ENCODE results near the gene KIT.

The KIT gene

DNA sequence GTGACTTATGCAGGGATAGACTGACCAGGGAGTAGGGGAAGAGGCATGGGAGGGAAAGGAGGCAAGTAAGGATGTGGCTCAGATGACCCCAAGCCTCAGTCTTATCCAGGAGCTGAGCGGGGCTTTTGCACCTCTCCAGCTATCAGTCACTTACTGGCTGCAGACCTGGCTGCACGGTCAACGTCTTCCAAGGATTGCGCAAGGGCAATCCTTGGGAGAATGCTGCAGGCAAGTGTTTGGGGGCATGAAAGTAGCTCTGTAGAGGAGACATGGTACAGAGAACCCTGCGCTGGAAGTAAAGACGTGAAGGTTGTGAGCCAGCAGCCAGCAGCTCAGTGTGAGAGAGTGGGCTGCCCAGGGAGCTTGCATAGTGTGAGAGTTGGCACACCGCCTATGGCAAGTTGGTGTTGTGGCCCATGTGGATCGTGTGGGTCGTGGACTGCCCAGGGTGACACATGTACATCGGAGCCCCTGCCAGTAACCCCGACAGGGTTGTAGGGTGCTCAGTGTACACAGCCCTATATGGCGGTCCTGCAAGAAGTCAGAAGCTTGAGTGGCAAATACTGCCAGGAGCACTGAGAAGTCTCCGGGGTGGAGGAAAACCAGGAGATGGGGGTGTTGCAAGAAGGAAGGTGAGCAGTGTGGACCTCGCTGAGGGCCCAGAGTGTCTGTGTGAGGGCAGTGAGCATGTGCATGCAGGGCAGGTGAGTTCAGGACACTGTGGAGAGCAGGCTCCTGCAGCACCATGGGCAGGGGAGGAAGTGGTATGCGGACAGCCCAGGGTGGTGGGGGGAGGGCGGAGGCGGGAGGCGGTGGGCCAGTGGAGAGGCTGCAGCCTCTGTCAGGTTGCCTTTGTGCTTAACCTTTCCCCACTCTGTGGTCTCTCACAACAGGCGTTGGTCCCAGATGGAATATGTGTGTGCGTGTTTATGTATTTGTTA is 50.9 kb downstream of the KIT start:
- DNase-seq: no peak

DNA sequence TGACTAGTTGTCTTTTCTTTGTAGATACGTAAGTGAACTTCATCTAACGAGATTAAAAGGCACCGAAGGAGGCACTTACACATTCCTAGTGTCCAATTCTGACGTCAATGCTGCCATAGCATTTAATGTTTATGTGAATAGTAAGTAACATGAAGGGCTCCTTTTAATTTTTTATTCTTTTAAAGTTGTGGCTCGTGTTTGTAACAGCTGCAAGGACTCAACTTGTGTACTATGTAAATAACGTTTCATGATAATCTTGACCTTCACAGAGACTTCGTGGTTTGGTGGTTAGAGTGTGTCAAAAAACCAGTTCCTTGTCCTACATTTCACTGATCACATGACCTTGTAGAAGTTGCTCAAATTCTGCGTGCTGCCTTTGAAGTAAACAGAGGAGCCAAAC is 51.6 kb downstream of the KIT start:
- no peak for DNase-seq

- DNase-seq: no peak
Observed at GRCh38 chr4:54712206-54712605, 54.4 kb downstream of the KIT start.

DNA sequence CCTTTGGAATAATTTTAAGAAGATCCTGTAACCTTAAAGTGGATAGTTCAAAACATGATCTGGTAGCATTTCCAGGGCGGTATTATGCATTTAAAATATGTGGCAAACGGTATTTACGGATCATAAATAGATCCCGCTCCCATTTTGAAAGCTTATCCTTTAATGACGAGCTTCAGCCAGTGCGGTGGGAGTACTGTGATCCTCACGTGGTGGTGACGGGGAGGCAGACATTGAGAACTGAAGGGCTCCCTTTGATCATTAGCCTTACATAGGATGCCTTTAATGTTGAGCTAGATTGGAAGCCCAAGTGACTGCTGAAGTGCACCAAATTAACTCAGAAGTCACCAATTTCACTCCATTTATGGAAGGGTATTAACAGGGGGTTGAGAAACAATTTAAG is 56.9 kb downstream of the KIT start:
- DNase-seq: no peak

- DNase-seq: no peak
Observed at GRCh38 chr4:54716478-54717065, 58.8 kb downstream of the KIT start.

DNA sequence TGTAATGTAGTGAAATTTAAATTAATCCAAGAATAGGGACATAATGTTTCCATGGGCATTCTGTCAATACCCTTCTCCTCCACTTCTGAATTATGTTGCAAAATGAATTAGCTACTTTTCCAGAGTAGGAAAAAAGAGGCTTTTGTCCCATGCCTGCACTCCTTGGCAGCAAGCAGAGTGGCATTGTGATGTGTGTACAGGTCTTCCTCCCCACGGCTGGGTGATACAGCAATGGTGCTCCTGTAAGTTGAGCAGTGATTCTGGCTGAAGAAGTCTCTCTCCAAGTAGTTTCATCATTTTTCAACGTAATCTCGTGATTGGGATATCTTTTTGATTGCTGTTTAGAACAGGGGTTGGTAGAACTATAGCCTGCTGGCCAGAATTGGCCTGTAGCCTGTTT is 59.9 kb downstream of the KIT start:
- DNase-seq: no peak

DNA sequence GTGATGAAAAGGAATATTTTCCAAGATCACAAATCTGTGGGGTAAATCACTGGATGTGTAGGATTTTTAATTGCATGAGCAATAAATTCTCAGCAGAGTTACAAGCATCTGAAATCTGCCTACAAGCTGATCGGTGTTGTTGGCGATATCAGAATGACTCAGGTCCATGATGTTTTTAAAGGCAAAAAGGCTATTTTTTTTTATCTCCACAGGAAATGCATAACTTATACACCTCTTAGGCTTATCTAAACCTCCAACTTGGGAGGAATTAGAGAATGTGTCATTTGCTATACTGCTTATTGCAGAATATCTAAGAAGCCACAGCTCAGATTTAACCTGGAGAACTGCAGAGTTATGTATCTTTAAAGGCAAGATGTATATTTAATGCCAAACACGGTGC is 61.6 kb downstream of the KIT start:
- no peak for DNase-seq

DNA sequence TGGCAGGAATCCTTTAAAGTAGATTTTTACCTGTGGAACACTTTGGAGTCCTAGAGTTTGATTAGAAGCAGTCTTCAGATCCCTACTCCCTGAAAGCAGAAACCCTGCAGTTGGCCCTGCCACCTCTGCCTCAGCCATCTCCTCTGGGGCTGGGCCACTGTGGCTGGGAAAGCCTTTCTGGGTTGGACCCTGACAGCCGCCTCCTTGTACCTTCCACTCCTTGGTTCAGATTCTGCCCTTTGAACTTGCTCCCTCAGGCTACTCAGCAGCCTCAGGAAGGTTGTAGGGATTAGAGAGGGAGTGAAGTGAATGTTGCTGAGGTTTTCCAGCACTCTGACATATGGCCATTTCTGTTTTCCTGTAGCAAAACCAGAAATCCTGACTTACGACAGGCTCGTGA is 65.5 kb downstream of the KIT start:
- no peak for DNase-seq

DNA sequence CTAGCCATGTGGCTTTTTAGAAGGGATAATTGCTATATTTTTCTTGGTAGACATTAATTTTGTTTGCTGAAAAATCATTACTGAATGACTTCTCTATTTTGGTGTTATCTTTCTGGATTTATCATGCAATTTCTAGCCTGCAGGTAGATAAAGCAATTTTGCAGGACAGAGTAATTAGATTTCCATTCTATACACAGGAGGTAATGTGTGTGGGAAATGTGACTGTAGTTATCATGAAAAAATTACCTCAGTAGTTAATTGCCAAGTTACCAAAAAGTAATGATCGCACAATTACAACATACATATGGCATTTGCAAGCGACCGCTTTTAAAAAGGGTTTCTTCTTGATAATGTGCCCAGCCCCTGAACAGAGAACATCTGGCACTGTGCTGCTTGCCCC is 66.1 kb downstream of the KIT start:
- DNase-seq: no peak

DNA sequence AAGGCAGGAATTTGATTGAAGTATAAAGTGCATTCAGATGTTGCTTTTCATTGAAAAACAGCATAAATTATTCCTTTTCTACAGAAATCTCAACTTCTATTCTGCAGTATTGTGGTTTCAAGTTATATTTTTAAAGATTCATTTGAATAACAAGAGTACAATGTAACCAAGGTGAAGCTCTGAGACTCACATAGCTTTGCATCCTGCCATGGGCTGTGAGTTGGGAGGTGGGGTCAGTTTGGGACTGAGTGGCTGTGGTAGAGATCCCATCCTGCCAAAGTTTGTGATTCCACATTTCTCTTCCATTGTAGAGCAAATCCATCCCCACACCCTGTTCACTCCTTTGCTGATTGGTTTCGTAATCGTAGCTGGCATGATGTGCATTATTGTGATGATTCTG is 69.2 kb downstream of the KIT start:
- DNase-seq: no peak

DNA sequence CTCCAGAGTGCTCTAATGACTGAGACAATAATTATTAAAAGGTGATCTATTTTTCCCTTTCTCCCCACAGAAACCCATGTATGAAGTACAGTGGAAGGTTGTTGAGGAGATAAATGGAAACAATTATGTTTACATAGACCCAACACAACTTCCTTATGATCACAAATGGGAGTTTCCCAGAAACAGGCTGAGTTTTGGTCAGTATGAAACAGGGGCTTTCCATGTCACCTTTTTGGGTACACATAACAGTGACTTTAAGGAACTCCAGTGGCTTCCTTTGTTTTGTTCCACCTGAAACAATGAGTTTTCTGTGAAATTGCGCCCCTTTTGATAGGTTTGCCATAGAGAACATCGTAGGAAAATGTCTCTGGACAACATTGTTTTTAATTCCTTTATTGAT is 69.6 kb downstream of the KIT start:
- no peak for DNase-seq

- no peak for DNase-seq
Observed at GRCh38 chr4:54728368-54728767, 70.6 kb downstream of the KIT start.

DNA sequence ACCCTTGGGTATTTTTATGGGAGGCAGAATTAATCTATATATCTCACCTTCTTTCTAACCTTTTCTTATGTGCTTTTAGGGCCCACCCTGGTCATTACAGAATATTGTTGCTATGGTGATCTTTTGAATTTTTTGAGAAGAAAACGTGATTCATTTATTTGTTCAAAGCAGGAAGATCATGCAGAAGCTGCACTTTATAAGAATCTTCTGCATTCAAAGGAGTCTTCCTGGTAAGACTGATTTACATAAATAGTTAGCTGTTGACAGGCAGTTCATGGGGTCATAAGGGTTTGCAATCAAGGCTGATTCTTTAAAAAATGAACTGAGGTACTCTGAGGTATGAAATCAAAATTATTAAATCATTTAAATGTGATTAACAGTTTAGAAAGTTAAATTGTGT is 71.5 kb downstream of the KIT start:
- no peak for DNase-seq

GRCh38 chr4:54730581-54730980 is 72.8 kb downstream of the KIT start:
- DNase-seq: no peak

DNA sequence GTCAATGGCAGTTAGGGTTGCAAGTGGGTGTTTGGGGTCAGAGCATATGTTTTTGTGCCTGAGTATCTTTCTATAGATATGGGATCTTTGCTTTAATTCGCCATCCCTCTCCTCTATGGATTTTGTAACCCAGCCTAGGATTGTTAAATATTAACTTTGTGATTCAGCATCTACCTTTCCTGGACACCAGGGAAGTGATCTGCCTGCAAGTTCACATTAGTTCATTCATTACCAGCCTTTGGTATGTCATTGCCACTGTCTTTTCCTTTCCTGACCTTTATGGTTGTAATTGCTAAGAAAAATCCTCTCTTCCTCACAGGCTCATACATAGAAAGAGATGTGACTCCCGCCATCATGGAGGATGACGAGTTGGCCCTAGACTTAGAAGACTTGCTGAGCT is 73.8 kb downstream of the KIT start:
- no peak for DNase-seq

DNA sequence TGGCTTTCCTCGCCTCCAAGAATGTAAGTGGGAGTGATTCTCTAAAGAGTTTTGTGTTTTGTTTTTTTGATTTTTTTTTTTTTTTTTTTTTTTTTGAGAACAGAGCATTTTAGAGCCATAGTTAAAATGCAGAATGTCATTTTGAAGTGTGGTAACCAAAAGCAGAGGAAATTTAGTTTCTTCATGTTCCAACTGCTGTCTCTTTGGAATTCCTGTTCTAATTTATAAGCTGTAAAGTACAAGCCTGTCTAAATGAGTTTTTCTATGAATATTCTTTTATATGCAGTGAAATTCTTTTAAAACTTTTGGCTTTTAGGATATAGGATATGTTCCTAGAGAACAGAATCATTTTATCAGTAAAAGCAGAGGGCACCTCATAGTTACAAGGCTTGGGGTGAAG is 74.2 kb downstream of the KIT start:
- DNase-seq: no peak

GRCh38 chr4:54737421-54737820 is 79.7 kb downstream of the KIT start:
- no peak for DNase-seq

- DNase-seq: no peak
Observed at GRCh38 chr4:54741202-54741601, 83.4 kb downstream of the KIT start.

- no peak for DNase-seq
Observed at GRCh38 chr4:54742636-54743399, 85.1 kb downstream of the KIT start.

DNA sequence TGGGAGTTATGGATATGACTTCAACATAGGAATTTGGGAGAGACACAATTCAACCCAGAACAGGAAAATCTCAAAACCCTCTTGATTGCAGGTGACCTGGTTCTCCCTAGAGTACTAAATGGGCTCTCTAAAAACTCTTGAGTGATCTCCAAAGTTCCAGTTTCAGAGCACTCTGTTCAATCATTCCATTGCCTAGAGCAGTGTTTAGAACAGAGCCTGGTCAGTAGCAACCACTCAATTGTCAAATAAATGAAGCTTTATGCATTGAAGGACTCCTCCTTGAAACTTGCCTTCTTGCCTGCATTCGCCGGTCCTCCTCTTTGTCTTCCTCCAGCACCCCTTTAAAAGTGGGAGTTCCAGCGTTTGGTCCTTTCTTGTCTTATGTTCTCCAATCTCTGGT is 85.8 kb downstream of the KIT start:
- DNase-seq: no peak

- DNase-seq: no peak
Observed at GRCh38 chr4:54744487-54744886, 86.7 kb downstream of the KIT start.

DNA sequence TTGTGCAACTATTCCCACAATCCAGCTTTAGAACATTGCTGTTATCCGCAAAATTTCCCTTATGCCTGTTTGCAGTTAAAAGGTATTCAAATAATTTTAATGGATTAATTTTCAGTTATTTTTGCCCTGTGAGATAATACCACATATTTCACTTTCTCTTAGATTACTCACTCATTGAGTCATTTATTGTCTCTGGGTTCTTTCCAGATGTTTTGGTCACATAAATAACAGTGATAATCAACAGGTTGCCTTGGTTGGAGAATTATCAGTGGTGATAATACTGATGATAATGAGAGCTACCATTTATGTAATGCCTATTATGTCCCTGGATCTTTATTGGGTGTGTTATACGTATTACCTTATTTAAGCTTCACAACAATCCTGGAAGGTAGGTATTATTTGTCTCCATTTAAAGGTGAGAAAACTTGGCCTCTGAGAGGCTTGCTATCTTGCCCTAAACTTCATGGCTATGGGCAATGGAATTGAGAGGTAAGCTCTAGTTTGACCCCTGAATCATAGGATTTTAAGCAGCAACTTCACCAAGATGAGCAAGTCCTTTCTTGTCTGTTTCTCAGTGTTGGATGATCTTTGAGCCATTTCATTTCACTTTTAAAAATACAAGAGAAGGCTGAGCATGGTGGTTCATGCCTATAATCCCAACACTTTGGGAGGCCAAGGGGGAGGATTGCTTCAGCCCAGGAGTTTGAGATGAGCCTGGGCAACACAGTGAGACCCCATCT is 87.4 kb downstream of the KIT start:
- no peak for DNase-seq

- no peak for DNase-seq
Observed at GRCh38 chr4:54746218-54746617, 88.5 kb downstream of the KIT start.

Data from stimulated activated naive CD4-positive, alpha-beta T cell (primary cell).